GM12892 (cell line): ENCODE results near the gene ICE2.

Experiments
- POLR2A ChIP-seq: IDR thresholded peaks from 2 replicates; pipeline ENCODE4 v1.6.1; 2011; ENCODE audit warnings: low read depth, low read length, control low read depth
- POLR2AphosphoS5 ChIP-seq: IDR thresholded peaks from 2 replicates; pipeline ENCODE4 v1.6.1; 2011; ENCODE audit warnings: low read depth, low read length, control low read depth

- TF ChIP-seq POLR2A (no peak), POLR2AphosphoS5 (no peak)
Observed at GRCh38 chr15:60389261-60390077, 89.5 kb downstream of the ICE2 start.
